Stimulated activated CD8-positive, alpha-beta memory T cell treated with anti-CD3 and anti-CD28 coated beads, Interleukin-4, amount 100 ng/mL, for 4 hours (primary cell): ENCODE results near the gene SLC38A10.

Experiments
- DNase-seq, 2 donors: peaks; one replicate each; pipeline ENCODE4 v3.0.0-alpha.2; 2020; ENCODE audit warnings: low read depth in 2 of 2, low spot score in 1 of 2

Gene SLC38A10

GRCh38 chr17:81210868-81211267 is 84.2 kb downstream of the SLC38A10 start:
- no peak for DNase-seq

- DNase-seq, result no peak
These were observed 84.6 kb downstream of the SLC38A10 start for GRCh38 chr17:81210466-81210865.

- DNase-seq, result no peak
These were observed 86.0 kb downstream of the SLC38A10 start for GRCh38 chr17:81209141-81209540.

- no peak for DNase-seq
These were observed 86.5 kb downstream of the SLC38A10 start for GRCh38 chr17:81208651-81209050.

GRCh38 chr17:81207610-81208581 is 87.2 kb downstream of the SLC38A10 start:
- no peak for DNase-seq

GRCh38 chr17:81206657-81207056 is 88.5 kb downstream of the SLC38A10 start:
- DNase-seq, result no peak

GRCh38 chr17:81206166-81206565 is 88.9 kb downstream of the SLC38A10 start:
- no peak for DNase-seq

GRCh38 chr17:81204578-81204977 is 90.5 kb downstream of the SLC38A10 start:
- no peak for DNase-seq

GRCh38 chr17:81203136-81203535 is 92.0 kb downstream of the SLC38A10 start:
- no peak for DNase-seq

- DNase-seq, result no peak
These were observed 92.8 kb downstream of the SLC38A10 start for GRCh38 chr17:81202318-81202717.

GRCh38 chr17:81200695-81201580 is 94.2 kb downstream of the SLC38A10 start:
- no peak for DNase-seq

GRCh38 chr17:81200201-81200600 is 94.9 kb downstream of the SLC38A10 start:
- DNase-seq, result no peak

- no peak for DNase-seq
These were observed 95.7 kb downstream of the SLC38A10 start for GRCh38 chr17:81199482-81199830.

GRCh38 chr17:81198826-81199481 is 96.2 kb downstream of the SLC38A10 start:
- no peak for DNase-seq

- no peak for DNase-seq
These were observed 97.1 kb downstream of the SLC38A10 start for GRCh38 chr17:81197831-81198490.

- DNase-seq, result no peak
These were observed 97.7 kb downstream of the SLC38A10 start for GRCh38 chr17:81197409-81197795.

- no peak for DNase-seq
These were observed 98.3 kb downstream of the SLC38A10 start for GRCh38 chr17:81196505-81197408.

GRCh38 chr17:81195941-81196495 is 99.1 kb downstream of the SLC38A10 start:
- no peak for DNase-seq
